NOMO-1 treated with DMSO at 0.1 percent for 48 hours (cell line): ENCODE results near the gene ZNF747.

Experiments used
- DNase-seq: peaks from one replicate; lab custom pipeline; 2025; ENCODE audit not compliant: unreplicated experiment; lab: John Stamatoyannopoulos, UW

ZNF747 gene

DNA sequence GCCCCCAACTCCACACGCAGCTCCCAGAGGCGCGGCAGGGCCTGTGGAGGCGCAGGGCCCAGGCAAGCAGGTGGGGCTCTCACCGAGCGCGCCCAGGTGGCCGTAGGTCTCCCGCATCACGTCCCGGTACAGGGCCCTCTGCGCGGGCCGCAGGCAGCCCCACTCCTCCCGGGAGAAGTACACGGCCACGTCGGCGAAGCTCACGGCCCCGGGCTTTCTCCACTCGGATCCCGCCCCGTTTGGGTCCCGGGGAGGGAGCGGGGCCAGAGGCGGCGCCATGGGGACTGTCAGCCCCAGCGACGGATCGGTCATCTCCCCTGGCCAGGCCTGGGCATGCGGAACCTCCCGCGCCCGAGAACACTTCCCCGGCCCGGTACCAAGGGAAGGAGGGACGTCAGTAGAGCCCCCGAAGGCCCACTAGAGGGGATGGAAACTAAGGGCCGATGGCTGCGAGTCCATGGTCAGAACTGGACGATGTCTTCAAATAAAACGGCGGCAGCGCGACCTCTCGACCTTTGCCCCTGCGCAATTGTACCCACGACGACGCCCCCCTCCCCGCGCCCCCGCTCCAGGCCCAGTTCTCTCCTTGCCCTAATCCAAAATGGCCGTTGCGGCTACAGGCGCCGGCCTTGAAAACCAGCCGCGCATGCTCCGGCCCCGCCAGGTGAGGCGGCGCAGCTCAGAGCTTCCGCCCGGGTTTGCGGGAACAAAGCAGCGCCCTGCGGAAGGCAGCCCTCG lies at the start of gene ZNF747:
TSS of gene ZNF747 (minus strand) at position 491 of the 738 bp plus-strand sequence. CDS start at position 312, 179 bp downstream.
- DNase-seq = peak; percentile 71

DNA sequence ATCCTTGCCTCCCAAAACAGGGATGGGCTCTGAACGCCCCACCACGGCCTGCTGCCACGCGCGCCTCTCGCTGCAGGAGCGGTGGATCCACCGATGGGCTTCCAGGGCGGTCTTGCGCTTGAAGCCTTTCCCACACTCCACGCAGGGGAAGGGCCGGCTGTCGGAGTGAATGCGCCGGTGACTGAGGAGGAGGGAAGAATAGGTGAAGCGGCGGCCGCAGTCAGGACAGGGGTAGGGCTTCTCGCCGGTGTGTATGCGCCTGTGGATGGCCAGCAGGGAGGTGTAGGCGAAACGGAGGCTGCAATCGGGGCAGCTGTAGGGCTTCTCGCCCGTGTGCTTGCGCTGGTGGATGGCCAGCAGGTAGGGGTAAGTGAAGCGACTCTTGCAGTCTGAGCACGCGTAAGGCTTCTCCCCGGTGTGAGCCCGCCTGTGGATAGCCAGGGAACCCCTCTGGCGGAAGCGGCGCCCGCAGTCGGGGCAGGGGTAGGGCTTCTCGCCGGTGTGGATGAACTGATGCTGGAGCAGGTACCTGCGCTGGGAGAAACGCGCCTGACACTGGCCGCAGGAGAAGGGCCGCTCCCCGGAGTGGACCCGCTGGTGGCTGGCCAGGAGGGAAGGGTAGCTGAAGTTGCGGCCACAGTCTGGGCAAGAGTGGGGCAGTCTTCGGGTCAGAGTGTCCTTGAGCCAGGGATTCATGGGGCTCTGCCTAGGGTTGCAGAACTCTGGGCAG lies 48.1 kb upstream of the ZNF747 start:
- no peak for DNase-seq

DNA sequence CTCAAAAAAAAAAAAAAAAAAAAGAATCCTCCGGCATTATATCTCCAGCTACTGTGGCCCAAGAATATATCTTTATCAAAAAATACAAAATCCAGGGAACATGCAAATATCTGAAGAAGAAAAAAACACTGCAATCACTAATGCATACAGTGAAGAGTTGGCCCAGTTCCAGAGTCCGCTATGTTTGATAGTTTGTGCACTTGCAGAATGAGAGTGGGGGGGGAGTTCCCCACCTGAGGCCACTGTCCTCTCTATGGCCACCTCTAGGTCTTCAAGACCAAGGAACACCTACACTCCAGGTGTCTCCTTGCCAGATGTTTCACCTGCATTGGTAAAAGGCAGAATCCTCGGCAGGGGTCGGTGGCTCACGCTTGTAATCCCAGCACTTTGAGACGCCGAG lies 46.8 kb upstream of the ZNF747 start:
- no peak for DNase-seq

DNA sequence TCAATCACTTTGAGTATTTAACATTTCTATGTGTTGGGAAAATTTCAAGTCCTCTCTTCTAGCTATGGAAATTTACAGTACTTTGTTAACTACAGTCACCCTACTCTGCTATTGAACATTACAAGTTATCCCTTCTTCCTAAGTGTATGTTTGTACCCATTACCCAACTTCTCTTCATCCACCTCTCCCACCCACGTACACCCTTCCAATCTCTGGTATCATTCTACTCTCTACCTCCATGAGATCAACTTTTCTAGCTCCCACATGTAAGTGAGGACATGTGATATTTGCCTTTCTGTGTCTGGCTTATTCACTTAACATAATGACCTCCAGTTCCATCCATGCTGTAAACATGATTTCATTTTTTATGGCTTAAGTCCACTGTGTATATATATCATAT lies 40.0 kb upstream of the ZNF747 start:
- DNase-seq = no peak

DNA sequence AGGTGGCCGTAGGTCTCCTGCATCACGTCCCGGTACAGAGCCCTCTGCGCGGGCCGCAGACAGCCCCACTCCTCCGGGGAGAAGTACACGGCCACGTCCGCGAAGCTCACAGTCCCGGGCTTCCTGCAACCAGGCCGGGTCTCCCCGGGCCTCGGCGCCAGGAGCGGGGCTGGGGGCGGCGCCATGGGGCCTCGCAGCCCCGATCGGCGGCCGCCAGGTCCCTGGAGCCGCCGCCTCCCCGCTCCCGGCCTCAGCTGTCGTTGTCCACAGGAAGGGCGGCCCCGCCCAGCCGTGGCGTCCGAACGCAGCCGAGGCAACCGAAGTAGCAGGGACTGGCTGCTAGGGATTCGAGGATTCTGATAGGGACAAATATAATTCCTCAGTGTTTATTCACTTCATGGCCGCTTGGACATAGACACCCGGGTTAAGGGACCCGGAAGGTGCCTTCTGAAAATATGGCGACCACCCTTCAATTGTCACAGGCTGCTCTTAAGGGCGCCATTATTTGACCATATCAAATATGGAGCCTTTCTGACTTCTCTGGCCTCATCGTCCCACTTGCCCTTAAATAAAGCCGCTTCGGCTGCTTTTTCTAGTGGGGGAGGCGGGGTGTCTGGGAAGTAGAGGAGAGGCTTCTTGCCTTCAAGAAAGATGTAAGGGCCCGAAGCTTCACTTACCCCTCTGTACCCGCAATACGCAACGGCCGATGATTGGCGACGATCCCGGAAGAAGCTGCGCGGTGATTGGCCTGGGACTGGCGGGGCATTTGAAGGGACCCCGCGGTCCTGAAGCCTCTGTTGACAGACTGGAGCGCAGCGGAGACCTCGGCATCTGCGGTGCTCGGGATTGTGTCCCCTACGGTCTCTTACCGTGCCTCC lies 37.0 kb upstream of the ZNF747 start, which contains the start of gene ZNF688:
TSS of gene ZNF688 (minus strand) at position 270 of the 878 bp plus-strand sequence. CDS start at position 185, 85 bp downstream.
- DNase-seq = peak; percentile 99

DNA sequence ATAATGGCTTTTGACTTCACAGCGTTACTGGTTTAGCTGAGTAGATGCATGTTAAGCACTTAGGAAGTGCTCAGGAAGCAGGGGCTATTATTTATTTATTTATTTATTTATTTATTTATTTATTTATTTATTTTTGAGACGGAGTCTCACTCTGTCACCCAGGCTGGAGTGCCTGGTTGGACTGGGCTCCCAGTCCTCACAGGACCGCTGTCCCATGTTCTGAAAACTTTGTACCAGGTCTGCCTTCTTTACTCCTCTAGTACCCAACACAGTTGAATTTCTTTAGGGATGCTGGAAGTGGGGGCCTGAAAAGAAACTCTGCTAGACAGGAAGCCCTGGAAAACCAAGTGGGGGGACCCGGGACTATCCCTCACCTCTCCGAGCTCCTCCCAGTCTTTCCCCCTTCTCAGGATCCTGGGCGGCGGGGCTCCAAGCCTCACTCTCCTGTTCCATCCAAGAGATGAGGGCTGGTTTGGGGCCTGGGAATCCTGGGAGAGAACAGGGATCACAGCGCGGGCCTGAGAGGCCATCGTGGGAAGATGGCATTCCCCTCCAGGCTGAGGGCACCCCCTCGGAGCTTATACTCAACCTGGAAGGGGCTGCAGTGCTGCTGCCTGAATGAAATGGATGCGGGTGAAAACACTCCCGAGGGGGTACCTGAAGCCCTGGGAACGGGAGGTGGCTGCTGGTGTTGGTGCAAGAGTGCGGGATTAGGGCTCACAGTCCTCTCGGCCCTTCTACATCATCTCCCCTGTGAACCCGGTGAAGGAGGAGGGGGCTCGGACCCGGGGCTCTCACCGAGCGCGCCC lies 36.2 kb upstream of the ZNF747 start:
- DNase-seq = no peak

DNA sequence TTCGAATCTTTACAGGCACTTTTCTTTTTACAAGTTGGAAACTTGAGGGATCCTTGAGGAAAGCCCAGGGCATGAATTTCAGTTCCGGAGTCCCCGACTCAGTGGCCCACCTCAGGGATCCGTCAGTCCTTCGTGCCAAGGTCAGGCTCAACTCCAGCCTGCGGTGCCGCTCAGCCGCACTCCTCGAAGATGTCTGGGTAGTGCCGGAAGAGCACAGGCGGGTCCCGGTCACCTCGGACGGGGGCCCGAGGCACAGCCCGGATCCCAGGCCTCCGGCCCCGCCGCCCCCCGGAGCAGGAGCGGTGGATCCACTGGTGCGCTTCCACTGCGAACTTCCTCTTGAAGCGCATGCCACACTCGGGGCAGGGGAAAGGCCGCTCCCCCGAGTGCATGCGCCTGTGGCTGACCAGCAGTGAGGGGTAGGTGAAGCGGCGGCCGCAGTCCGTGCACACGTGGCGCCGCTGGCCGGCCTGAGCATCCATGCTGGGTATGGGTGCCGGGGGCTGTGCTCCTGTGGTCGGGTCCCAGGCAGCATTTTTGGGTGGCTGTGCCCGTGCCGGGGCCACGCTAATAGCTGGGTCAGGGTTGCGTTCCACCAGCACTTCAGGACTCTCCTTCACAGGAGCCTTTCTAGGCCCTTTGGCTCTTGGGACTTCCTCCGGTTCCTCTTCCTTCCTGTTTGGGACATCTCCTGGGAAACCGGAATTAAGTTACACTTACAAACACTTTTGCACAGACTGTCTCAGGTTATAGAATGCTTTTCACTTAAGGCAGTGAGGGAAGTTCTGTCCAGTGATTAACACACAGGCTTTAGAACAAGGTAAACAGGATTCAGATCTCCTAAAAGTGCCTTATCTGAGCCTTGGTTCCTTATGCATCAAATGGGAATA lies 35.3 kb upstream of the ZNF747 start:
- DNase-seq = no peak

DNA sequence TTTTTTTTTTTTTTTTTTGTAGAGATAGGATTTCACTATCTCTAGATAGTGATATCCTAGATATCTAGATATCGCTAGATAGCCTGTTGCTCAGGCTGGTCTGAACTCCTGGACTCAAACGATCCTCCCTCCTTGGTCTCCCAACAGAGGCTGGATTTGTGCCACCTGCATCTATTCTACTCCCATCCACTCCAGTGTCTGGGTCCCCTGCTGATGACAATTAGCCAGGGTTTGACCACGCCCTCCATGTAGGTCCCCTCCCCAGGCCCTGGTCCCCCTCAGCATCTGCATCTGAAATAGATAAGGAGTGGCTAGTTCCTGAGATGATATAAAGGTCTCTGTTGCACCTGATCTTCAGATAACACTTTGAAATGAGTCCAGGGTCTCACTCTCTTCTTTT lies 34.6 kb upstream of the ZNF747 start:
- DNase-seq = no peak

DNA sequence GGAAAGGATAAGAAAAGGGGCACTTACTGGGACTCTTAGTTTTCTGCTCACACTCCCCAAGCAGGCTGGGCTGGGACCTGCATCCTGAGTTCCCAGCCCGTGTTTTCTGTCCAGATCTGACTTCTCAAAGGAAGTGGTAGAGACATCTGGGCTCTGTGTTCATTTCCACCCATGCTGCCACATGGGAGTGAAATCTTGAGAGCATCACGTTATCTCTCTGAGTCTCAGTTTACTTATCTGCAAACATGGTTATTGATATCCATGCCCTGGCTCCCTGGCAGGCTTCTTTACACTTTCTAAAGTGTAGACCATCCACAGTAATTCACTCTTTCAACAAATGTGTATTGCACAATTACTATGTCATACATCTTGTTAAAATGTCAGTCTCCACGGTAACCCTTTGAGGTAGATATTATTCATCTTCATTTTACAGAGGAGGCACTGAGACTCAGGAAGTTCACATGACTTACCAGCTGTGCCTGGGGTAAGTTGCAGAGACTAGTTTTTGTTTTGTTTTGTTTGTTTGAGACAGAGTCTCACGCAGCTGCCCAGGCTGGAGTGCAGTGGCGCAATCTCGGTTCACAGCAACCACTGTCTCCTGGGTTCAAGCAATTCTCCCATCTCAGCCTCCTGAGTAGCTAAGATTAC lies 33.5 kb upstream of the ZNF747 start:
- peak; percentile 95 for DNase-seq

DNA sequence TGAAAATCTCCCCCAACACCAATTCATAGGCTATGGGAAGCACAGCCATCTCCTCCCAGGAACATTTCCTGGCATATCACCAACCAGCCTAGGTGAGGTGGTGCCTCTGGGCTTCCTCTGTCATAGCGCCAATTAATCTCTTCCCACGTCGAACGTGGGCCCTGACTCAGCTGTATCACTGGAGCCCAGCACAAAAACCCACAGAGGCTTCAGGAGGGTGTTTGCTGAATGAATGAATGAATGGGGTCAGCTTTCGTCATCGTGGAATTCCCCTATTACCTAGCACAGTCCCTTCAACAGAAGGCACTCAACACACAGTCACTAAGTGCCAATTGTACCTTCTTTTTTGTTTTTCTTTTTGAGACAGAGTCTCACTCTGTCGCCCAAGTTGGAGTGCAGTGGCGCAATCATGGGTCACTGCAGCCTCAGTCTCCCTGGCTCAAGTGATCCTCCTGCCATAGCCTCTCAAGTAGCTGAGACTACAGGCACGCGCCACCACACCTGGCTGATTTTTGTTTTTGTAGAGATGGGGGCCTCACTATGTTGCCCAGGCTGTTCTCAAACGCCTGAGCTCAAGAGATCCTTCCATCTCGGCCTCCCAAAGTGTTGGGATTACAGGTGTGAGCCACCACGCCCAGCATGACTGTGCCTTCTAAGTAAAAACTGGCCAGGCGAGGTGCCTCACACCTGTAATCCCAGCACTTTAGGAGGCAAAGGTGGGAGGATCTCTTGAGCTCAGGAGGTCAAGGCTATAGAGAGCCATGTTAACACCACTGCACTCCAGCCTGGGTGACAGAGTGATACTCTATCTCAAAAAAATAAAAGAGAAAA lies 32.7 kb upstream of the ZNF747 start:
- DNase-seq = no peak

DNA sequence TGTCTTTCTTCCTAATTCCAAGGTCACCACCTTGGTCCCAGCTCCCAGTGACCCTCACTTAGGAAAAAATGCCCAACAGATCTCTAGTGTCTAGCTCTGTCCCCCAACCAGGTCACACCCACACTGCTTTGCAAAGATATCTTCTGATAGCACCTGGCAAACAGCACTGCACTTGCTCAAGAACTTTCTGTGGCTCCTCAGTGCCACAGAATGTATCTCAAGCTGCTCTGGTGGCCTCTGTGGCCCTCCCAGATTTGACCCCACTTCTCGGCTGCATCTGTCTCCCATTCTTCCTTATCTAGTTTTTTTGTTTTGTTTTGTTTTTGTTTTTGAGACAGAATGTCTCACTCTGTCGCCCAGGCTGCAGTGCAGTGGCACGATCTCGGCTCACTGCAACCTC lies 31.9 kb upstream of the ZNF747 start:
- no peak for DNase-seq

DNA sequence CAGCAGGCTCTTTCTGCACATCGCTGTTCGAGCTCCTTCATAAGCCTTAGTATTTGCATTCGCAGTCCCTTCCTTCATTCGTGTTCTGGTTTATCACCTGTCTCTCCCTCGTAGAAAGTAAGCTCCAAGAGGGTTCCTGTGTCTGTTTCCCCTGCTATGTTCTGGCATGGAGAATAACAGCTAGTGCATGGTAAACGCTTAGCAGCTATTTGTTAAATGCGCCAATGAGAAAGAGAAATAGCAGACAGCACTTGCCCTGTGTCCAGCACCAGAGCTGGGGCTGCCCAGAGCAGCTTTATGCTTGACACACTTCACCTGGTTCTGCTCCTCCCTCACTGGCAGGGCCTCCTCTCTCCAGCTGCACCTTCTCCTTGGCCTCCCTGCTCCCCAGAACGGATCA lies 31.3 kb upstream of the ZNF747 start:
- no peak for DNase-seq

DNA sequence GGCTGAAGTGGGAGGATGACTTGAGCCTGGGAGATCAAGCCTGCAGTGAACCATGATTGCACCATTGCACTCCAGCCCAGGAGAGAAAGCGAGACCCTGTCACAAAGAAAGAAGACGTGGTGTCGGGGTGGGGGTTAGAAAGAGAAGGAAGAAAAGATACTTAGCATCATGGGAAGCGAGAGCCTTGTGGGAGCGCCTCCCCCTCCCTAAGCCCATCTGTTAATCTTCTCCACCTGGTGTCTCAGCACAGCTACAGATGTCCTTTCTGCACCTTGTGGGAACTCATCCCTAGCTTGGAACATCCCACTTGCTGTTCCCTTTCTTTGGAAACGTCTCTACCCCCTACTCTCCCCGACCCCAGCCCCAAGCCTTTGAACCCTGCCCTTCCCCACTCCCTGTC lies 30.9 kb upstream of the ZNF747 start:
- no peak for DNase-seq

DNA sequence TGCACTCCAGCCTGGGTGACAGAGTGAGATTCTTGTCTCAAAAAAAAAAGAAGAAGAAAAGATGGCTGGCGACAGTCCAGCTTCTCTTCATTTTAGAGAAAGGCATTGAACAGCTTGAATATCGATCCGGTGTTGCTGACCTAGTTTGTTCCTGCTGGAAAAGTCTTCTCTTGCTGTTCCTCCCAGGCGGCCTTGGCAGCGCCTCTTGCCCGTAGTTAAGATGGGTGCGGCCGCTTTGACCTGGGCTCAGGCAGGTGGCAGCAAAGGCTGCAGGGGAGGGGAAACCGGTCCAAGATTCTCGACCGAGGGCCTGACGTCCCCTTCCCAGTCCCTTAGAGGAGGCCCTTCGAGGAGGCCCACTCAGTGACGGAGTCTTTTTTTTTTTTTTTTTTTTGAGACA lies 27.4 kb upstream of the ZNF747 start:
- no peak for DNase-seq

DNA sequence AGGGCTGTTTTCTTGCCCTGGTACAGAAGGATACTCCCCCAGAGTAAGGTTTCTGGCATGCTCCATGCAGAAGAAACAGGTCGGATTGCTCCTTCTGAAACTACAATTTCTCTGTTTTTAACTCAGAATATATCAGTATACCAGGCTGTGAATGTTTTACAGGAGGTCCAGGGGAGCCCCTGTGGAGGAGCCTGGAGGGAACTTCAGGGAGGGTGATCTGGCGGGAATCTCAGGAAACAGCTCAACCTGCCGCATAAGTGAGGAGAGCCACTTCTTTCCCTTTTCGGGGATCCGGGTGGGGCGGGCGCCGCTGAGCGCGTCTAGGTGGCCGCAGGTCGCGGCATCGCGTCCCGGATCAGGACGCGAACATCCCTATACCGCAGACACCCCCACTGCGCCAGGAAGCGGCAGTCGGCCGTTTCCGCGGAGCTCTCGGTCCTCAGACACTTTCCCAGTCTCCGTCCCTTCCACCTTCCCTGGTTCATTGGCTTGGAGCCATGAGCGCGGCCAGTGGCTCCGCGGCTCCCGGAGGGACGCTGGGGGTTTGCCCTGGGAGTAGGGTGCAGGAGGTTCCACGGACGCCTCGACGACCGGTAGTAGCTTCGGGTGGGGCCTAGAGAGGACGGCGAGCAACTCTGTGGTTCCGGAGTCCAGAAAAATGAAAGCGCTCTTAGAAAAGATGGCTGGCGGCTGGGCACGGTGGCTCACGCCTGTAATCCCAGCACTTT lies 26.6 kb upstream of the ZNF747 start:
- DNase-seq = no peak

DNA sequence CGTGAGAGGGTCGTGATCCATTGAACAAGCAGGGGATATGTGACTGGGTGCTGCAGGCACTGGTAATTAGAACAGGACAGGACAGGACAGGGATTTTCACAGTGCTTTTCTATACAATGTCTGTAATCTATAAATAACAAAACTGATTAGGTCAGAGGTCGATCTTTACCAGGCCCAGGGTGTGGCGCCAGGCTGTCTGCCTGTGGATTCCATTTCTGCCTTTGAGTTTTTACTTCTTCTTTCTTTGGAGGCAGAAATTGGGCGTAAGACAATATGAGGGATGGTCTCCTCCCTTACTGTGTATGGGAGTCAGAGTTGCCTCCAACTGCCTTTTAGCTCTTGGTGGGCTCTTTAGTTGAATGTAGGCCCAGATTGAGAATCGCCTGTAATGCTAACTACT lies 25.0 kb upstream of the ZNF747 start:
- peak; percentile 68 for DNase-seq

DNA sequence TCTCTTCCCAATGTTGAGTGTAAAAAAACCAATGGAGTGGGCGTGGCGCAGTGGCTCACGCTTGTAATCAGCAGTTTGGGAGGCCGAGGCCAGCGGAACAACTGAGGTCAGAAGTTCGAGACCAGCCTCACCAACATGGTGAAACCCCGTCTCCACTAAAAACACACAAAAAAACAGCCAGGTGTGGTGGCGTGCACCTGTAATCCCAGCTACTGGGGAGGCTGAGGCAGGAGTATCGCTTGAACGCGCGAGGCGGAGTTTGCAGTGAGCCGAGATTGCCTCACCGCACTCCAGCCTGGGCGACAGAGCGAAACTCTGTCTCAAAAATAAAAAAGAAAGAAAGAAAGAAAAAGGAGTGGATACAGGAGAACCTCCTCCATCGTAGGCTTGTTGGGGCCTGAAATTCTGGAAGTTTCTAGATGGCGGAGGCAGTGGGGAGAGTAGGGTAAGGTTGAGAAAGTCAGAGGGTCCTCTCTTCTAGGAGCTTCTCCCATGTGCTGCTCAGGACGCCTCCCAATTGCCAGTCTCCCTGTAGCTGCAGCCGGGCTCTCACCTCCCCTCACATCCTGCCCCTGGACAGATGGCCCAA lies 24.2 kb upstream of the ZNF747 start:
- DNase-seq = no peak
